Liver (tissue), 3 donors: ENCODE data around the gene ZNF552.

Experiments
- CTCF ChIP-seq: fragments of 150-350 bp; IDR thresholded peaks from 2 replicates; pipeline ENCODE4 v1.5.1; 2017; ENCODE audit warnings: improper control_type of control experiment, low read depth, low read length; ENCODE audit not compliant: missing input control
- JUND ChIP-seq, 2 donors: IDR thresholded peaks; 2 replicates each; pipeline ENCODE4 v1.6.1; 2016; ENCODE audit warnings: antibody characterized with exemption in 2 of 2
- NR2F2 ChIP-seq: IDR thresholded peaks from 2 replicates; pipeline ENCODE4 v1.6.1; 2016; ENCODE audit warnings: antibody characterized with exemption
- RAD21 ChIP-seq, 2 donors: IDR thresholded peaks; 2 replicates each; pipeline ENCODE4 v1.6.1; 2016; ENCODE audit warnings: antibody characterized with exemption in 2 of 2, mild to moderate bottlenecking in 2 of 2
- REST ChIP-seq: IDR thresholded peaks from 2 replicates; pipeline ENCODE4 v1.6.1; 2016; ENCODE audit warnings: antibody characterized with exemption, mild to moderate bottlenecking
- SP1 ChIP-seq: IDR thresholded peaks from 2 replicates; pipeline ENCODE4 v1.6.1; 2018; ENCODE audit warnings: antibody characterized with exemption, mild to moderate bottlenecking
- TAF1 ChIP-seq: conservative IDR thresholded peaks from 2 replicates; pipeline ENCODE4 v1.6.1; 2016; ENCODE audit warnings: antibody characterized with exemption, mild to moderate bottlenecking
- YY1 ChIP-seq: IDR thresholded peaks from 2 replicates; pipeline ENCODE4 v1.6.1; 2016; ENCODE audit warnings: antibody characterized with exemption, mild to moderate bottlenecking
- donor health status: healthy.
- donor health status: healthy.

- TF ChIP-seq SP1 (no peak), CTCF (no peak), JUND (IDR thresholded peaks at IDR 0.05) (no peak), RAD21 (IDR thresholded peaks at IDR 0.05) (no peak), REST (no peak), TAF1 (no peak), YY1 (no peak), NR2F2 (no peak)
Measured at GRCh38 chr19:57803265-57803593, 11.5 kb downstream of the ZNF552 start.
